GM12872 (cell line): ENCODE data around the gene PTPN6.

Experiments
- CTCF ChIP-seq: IDR thresholded peaks from 3 replicates; pipeline ENCODE4 v1.5.1; 2011; ENCODE audit warnings: low read depth, mild to moderate bottlenecking, low read length, moderate library complexity; ENCODE audit not compliant: insufficient read depth

PTPN6 gene

GRCh38 chr12:6950811-6951540 is at the start of gene PTPN6:
PTPN6 (plus strand) TSS chr12:6951356; CDS start chr12:6951513, 157 bp downstream.
- TF ChIP-seq CTCF: no peak

GRCh38 chr12:6902448-6902847 is 48.7 kb upstream of the PTPN6 start:
- TF ChIP-seq CTCF: no peak

DNA sequence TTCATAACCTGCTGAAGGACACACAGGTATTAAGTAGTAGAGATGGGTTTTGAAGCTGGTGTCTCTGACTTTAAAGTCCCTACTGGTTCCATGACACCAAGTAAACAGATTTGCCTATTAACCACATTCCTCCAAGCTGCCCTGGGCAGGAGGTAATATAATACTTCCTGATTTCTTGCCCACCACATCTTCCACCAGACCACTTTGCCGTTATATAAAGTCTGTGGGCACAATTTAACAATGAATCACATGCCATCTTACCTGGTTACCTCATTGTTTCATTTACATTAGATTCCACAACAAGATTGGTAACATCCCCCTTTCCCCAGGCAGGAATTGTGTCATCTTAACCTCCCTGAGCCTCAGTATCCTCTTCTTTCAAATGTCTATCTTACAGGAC is 47.4 kb upstream of the PTPN6 start:
- TF ChIP-seq CTCF: no peak

- no peak for TF ChIP-seq CTCF
Observed at GRCh38 chr12:6904280-6905276, 46.6 kb upstream of the PTPN6 start, which contains the start of gene LRRC23. LRRC23 (plus strand) TSS chr12:6904822; CDS start chr12:6905634, 812 bp downstream.

DNA sequence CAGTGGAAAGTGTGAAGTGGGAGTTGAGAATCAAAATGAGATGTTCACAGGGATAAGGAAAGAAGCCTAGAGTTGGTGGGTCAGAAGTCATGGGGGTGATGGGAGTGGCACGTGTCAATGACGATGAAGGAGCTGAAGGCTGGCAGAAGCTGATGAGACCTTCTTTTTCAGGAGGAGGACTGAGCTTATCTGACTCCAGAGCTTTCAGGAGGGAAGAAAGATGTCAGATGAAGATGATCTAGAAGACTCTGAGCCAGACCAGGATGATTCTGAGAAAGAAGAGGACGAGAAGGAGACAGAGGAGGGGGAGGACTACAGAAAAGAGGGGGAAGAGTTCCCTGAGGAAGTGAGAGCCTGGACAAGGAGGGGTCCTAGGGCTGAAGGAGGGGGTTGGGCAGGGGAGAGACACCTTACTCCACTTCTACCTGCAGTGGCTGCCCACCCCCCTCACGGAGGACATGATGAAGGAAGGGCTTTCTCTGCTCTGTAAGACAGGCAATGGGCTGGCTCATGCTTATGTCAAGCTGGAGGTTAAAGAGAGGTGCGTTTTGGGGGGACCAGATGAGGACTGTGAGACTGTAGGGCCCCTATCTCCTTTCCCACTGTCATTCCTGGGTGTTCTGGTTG is 45.6 kb upstream of the PTPN6 start:
- TF ChIP-seq CTCF: no peak

DNA sequence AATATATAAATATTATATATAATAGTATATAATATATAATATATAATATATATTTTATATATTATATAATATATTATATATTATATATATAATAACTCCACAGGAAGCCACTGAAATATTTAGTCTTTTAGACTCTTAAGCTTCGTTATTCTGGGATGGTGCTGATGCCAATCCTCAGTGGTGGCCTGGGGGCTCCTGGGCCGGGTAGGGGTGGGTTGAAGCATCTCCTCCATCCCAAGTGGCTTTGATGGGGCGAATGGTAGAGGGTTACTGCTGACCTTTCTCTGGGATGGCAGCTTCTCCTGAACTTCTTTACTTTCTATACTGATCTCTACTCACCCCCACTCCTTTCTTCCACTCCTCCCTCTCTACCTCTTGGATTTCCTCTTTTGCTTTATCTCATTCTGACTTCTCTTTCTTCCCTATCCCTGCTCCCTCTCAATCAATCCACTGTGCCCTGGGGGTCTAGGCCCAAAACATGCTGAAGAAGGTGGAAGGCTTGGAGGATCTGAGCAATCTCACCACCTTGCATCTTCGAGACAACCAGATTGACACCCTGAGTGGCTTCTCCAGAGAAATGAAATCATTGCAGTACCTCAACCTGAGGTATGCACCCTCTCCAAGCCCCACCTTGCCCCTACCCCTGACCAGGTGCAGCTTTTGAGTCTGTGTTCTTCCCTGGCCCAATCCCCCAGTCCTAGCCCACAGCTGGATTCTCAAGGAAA is 41.6 kb upstream of the PTPN6 start:
- TF ChIP-seq CTCF: no peak
